Caco-2 (cell line): ENCODE data around the gene HK3. TPM values are rescaled to one million over a fixed set of nuclear protein-coding genes. Genes with fewer than 3 reads are reported as not detected.

Experiments used
- BruUV-seq: library from RNA; stranded (reverse); fragments of 400-500 nt; replicated peaks from 2 replicates; lab custom pipeline; 2021; lab: Mats Ljungman, UMichigan
- CTCF ChIA-PET: fragments of 300-600 bp; sonication (Branson Sonifier 250); formaldehyde crosslinking; loops from one replicate; lab custom pipeline; 2022; ENCODE audit warnings: antibody characterized with exemption; lab: Charles Lee
- POLR2A ChIA-PET: fragments of 300-600 bp; sonication (Branson Sonifier 250); formaldehyde crosslinking; loops from one replicate; lab custom pipeline; 2022; ENCODE audit warnings: antibody characterized with exemption; lab: Charles Lee
- DNase-seq, 2 experiments: peaks; one replicate each; pipeline versions ENCODE4 v3.0.0 to v3.0.0-alpha.2; 2020 to 2022
- H3K27me3 ChIP-seq: replicated peaks from 2 replicates; pipeline ENCODE4 v1.6.0; 2011; ENCODE audit warnings: low read length; ENCODE audit not compliant: control insufficient read depth, insufficient read depth
- H3K36me3 ChIP-seq: 2 replicates; pipeline ENCODE4 v1.5.1; 2011; ENCODE audit warnings: low read length; ENCODE audit not compliant: control insufficient read depth, insufficient read depth
- H3K4me1 ChIP-seq: fragments of 250-450 bp; sonication (Bioruptor Pico); 2 replicates; pipeline ENCODE4 v1.5.1; 2020; ENCODE audit warnings: mild to moderate bottlenecking
- H3K4me3 ChIP-seq: 2 replicates; pipeline ENCODE4 v1.5.1; 2011; ENCODE audit warnings: low read depth, mild to moderate bottlenecking, control low read depth, low read length
- H3K9me3 ChIP-seq: fragments of 250-450 bp; sonication (Bioruptor Pico); 2 replicates; pipeline ENCODE4 v1.5.1; 2020; ENCODE audit warnings: mild to moderate bottlenecking, moderate library complexity
- H3K27ac Mint-ChIP-seq: one replicate; pipeline ENCODE4 v1.8.0; 2022; ENCODE audit warnings: mixed read lengths; ENCODE audit not compliant: unreplicated experiment
- H3K27me3 Mint-ChIP-seq: one replicate; pipeline ENCODE4 v1.8.0; 2022; ENCODE audit warnings: mixed read lengths; ENCODE audit not compliant: insufficient read depth, unreplicated experiment
- H3K36me3 Mint-ChIP-seq: one replicate; pipeline ENCODE4 v1.8.0; 2022; ENCODE audit warnings: mild to moderate bottlenecking, mixed read lengths; ENCODE audit not compliant: insufficient read depth, unreplicated experiment
- H3K4me1 Mint-ChIP-seq: one replicate; pipeline ENCODE4 v1.8.0; 2022; ENCODE audit warnings: low read depth, mixed read lengths; ENCODE audit not compliant: unreplicated experiment
- H3K4me3 Mint-ChIP-seq: one replicate; pipeline ENCODE4 v1.8.0; 2022; ENCODE audit warnings: mild to moderate bottlenecking, moderate library complexity, mixed read lengths; ENCODE audit not compliant: unreplicated experiment
- H3K9me3 Mint-ChIP-seq: one replicate; pipeline ENCODE4 v1.8.0; 2022; ENCODE audit warnings: mixed read lengths; ENCODE audit not compliant: unreplicated experiment
- intact Hi-C: fragments of 100-400 bp; cut with micrococcal nuclease; formaldehyde crosslinking; loops from one replicate; pipeline ENCODE4 v1.10.0; 2022; ENCODE audit not compliant: unreplicated experiment
- total RNA-seq: library from RNA; stranded (reverse); gene quantifications from 2 replicates; pipeline ENCODE4 v1.2.3, GENCODE V29; 2022
- TF ChIP-seq, protein P1 (sequence below), 2 experiments: fragments of 200-600 bp in 1 of 2; IDR thresholded peaks; 1 replicate in 1 of 2; 2 replicates in 1 of 2; pipeline versions ENCODE4 v1.5.1 to v1.8.0; 2011 to 2022; ENCODE audit warnings: antibody characterized with exemption in 1 of 2, control low read depth in 1 of 2, inconsistent platforms in 1 of 2, low read depth in 1 of 2, low read length in 1 of 2, mild to moderate bottlenecking in 1 of 2, moderate library complexity in 1 of 2; ENCODE audit not compliant: insufficient read depth in 1 of 2, severe bottlenecking in 1 of 2, unreplicated experiment in 1 of 2

The HK3 gene
- total RNA-seq, 1 experiment from 2014 or later, result 0.29 TPM

DNA sequence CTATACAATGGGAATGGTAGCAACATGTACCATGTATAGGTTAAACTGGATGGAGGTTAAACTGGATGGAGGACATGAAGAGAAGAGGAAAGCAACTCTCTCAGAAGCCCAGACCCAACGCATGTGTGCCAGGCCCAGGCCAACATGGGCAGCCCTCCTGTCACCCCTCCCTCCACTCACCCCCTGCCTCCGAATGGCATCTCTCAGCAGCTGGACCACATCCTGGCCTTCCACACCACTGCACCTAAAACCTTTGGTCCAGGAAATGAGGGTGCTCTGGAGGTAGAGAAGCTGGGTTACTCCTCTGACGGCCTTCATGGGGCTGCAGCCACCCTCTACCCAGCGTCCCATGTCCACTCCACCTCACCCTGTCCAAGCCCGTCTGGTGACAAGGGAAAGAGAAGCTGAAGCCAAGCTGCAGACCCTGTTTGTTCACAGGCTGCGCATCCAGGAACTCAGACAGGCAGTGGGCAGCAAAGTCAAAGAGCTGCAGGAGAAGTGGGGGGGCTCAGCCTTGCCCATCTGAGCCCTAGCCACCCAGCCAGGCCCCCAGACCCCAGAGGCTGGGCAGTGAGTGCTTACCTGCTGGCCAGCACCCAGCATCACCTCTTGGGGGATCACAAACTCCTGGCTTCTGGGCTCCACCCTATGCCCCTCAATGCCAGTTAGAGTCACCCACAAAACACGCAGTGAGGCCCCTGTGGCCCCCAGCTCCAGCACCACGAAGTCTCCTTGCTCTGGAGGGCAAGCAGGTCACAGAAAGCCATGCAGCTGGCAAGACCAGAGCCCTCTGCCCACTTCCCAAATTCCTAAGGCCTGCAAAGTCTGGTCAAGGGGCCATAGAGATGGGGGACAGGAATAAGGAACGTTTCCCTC, 8.5 kb downstream of the HK3 start:
- TF ChIP-seq, protein P1, sequence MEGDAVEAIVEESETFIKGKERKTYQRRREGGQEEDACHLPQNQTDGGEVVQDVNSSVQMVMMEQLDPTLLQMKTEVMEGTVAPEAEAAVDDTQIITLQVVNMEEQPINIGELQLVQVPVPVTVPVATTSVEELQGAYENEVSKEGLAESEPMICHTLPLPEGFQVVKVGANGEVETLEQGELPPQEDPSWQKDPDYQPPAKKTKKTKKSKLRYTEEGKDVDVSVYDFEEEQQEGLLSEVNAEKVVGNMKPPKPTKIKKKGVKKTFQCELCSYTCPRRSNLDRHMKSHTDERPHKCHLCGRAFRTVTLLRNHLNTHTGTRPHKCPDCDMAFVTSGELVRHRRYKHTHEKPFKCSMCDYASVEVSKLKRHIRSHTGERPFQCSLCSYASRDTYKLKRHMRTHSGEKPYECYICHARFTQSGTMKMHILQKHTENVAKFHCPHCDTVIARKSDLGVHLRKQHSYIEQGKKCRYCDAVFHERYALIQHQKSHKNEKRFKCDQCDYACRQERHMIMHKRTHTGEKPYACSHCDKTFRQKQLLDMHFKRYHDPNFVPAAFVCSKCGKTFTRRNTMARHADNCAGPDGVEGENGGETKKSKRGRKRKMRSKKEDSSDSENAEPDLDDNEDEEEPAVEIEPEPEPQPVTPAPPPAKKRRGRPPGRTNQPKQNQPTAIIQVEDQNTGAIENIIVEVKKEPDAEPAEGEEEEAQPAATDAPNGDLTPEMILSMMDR (IDR thresholded peaks at IDR 0.05; ENCODE audit: insufficient read depth in 1 of 2, low read depth in 1 of 2, low read length in 1 of 2, severe bottlenecking in 1 of 2, unreplicated experiment in 1 of 2), result no peak
- H3K4me1 Mint-ChIP-seq, result no peaks in the 10 kb centered on the region
- H3K4me1 ChIP-seq, result no peaks in the 10 kb centered on the region
- no peaks in the 10 kb centered on the region for H3K36me3 Mint-ChIP-seq
- H3K4me3 Mint-ChIP-seq, result no peak overlapping the region
- H3K27ac Mint-ChIP-seq, result no peak overlapping the region
- H3K27me3 Mint-ChIP-seq, result no peaks in the 10 kb centered on the region
- no peaks in the 10 kb centered on the region for H3K27me3 ChIP-seq
- H3K4me3 ChIP-seq, result no peak overlapping the region
- intact Hi-C loops, result no loop called here
- no peaks in the 10 kb centered on the region for H3K9me3 Mint-ChIP-seq
- ChIA-PET CTCF (no interaction called here), POLR2A (no interaction called here)
- no TSS peak for BruUV-seq
- DNase-seq, result no peak
- H3K36me3 ChIP-seq, result no peaks in the 10 kb centered on the region
- H3K9me3 ChIP-seq, result no peaks in the 10 kb centered on the region

DNA sequence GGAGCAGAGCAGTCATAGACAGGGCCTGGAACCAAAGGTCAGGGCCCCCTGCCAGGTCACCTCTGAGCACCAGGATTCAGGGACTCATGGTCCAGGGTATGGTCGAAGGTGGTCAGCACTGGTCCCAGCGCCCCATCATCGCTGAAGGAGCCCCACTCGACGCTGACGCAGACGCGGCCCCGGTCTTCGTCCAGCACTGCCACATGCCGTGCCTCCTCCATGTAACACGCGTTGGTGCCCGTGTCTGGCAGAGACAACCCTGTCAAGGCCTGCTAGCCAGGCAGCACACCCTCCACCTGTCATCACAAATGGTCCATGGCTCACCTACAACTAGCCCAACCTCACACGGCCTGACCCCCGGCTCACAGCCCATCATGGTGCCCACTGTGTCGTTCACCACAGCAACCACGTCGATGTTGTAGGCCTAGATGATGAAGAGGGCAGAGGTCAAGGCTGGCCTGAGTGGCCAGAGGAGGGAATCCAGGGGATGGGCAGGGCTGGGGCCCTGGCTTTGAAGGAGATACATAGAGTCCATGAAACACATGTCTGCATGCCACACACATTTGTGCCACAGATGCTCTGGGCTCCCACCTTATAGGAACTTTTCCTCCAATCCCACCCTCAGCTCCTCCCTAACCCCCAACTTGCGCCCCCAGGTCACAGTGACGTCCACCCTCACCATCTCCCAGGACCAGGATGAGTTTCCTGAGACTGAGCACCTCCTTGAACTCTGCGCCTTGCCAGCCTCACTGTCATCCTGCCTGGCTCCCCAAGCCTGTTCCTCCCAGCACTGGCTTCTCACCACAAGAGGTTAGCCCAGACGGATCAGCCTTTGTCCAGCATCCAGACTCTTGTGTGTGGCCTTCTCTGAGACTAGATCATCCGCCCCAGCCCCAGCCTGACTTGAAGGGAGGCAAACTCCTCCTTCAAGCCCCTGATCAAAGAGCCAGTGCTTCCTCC, 9.5 kb downstream of the HK3 start:
- DNase-seq, result no peak
- BruUV-seq, result no TSS peak
- Histone ChIP-seq H3K27me3 (no peaks in the 10 kb centered on the region), H3K4me3 (no peak overlapping the region), H3K36me3 (no peaks in the 10 kb centered on the region), H3K4me1 (no peaks in the 10 kb centered on the region), H3K9me3 (no peaks in the 10 kb centered on the region)
- ChIA-PET CTCF (no interaction called here), POLR2A (no interaction called here)
- TF ChIP-seq, protein P1 (IDR thresholded peaks at IDR 0.05; ENCODE audit: insufficient read depth in 1 of 2, low read depth in 1 of 2, low read length in 1 of 2, severe bottlenecking in 1 of 2, unreplicated experiment in 1 of 2), result no peak
- Mint-ChIP-seq H3K27me3 (peaks cover 2% of the 10 kb centered on the region), H3K9me3 (no peaks in the 10 kb centered on the region), H3K36me3 (no peaks in the 10 kb centered on the region), H3K4me1 (no peaks in the 10 kb centered on the region), H3K4me3 (no peak overlapping the region), H3K27ac (no peak overlapping the region)
- intact Hi-C loops, result no loop called here

DNA sequence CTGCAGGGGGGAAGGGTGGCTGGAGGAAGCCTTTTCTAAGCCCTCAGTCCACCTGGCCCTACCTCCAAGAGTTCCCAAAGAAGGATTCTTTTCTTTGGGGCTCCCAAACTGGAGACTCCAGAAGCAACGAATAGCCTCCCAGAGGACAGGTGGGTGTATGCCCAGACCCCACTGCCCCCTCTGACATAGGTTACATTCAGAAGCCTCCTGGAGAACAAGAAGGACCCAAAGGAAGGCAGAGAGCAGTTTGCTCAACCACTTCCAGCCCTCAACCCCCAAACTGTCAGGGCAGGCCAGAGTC, 10.3 kb downstream of the HK3 start:
- H3K36me3 Mint-ChIP-seq, result no peaks in the 10 kb centered on the region
- no peaks in the 10 kb centered on the region for H3K9me3 Mint-ChIP-seq
- no peaks in the 10 kb centered on the region for H3K4me1 Mint-ChIP-seq
- no peak overlapping the region for H3K27ac Mint-ChIP-seq
- TF ChIP-seq, protein P1 (IDR thresholded peaks at IDR 0.05; ENCODE audit: insufficient read depth in 1 of 2, low read depth in 1 of 2, low read length in 1 of 2, severe bottlenecking in 1 of 2, unreplicated experiment in 1 of 2), result no peak
- H3K27me3 Mint-ChIP-seq, result peaks cover 4% of the 10 kb centered on the region
- ChIA-PET CTCF (no interaction called here), POLR2A (no interaction called here)
- no peak overlapping the region for H3K4me3 Mint-ChIP-seq
- H3K36me3 ChIP-seq, result no peaks in the 10 kb centered on the region
- no peaks in the 10 kb centered on the region for H3K4me1 ChIP-seq
- no TSS peak for BruUV-seq
- H3K9me3 ChIP-seq, result no peaks in the 10 kb centered on the region
- H3K27me3 ChIP-seq, result no peaks in the 10 kb centered on the region
- intact Hi-C loops, result no loop called here
- no peak overlapping the region for H3K4me3 ChIP-seq
- no peak for DNase-seq
